Measurements from ENCODE around the gene CABP7. TPM values are rescaled to one million over a fixed set of nuclear protein-coding genes. Genes with fewer than 3 reads are reported as not detected.

CABP7 gene
- total RNA-seq, 1 experiment from 2014 or later, result not detected

DNA sequence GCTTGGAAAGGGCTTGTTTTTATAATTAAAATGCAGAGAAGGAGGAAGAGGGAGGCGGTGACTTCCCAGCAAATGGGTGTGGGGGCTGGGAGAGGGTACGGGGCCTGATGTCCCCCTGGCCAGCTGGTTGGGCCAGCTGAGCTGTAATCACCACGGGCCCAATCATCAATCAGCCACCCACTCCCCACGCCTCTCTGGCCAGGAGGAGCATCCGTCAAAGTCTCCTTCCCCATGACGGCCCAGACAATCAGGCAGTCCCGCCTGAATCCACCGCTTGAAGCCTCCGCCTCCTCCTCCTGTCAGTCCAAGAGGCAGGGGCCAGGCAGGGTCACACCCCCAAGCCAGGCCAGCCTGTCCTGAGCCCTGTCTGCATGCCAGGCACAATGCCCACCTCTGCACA, 13.3 kb upstream of the CABP7 start:
- H3K4me1 ChIP-seq (ENCODE audit: control insufficient read depth in 1 of 2, insufficient read depth in 2 of 2, low read length in 2 of 2), result peaks cover 22 to 23% of the 10 kb centered on the region in 2 experiments
- no peaks in the 10 kb centered on the region for H3K9me3 ChIP-seq (ENCODE audit: control insufficient read depth in 1 of 2, insufficient read depth in 1 of 2, low read depth in 1 of 2, low read length in 2 of 2)
- intact Hi-C loops (cut with micrococcal nuclease), result no loop called here
- ATAC-seq (no peak), DNase-seq (ENCODE audit: low read depth, low spot score) (no peak)
- H3K9ac ChIP-seq (ENCODE audit: low read length), result no peak overlapping the region
- H3K27ac ChIP-seq (ENCODE audit: low read depth, low read length), result no peak overlapping the region
- H3K79me2 ChIP-seq (ENCODE audit: insufficient read depth, low read length), result no peaks in the 10 kb centered on the region
- no peaks in the 10 kb centered on the region for H3K27me3 ChIP-seq (ENCODE audit: insufficient read depth, low read length)
- RAD21 ChIA-PET (ENCODE audit: low non-redundant PET in 1 of 2, low total read pairs in 2 of 2, uncharacterized antibody in 2 of 2, unreplicated experiment in 2 of 2), result no interaction called here
- no peaks in the 10 kb centered on the region for H4K20me1 ChIP-seq (ENCODE audit: insufficient read depth)
- no peak overlapping the region for H3K4me3 ChIP-seq (replicated peaks in 1 of 2; ENCODE audit: low read depth in 1 of 2, low read length in 2 of 2)
- no peak overlapping the region for H3K4me2 ChIP-seq (ENCODE audit: low read length)
- no peaks in the 10 kb centered on the region for H3K36me3 ChIP-seq (ENCODE audit: control insufficient read depth in 1 of 2, insufficient read depth in 2 of 2, low read length in 2 of 2)
- no peak overlapping the region for H2AFZ ChIP-seq (ENCODE audit: low read depth, low read length, poor library complexity, severe bottlenecking)
- TF ChIP-seq, protein P1, sequence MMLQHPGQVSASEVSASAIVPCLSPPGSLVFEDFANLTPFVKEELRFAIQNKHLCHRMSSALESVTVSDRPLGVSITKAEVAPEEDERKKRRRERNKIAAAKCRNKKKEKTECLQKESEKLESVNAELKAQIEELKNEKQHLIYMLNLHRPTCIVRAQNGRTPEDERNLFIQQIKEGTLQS (IDR thresholded peaks at IDR 0.05), result no peak
- TF ChIP-seq TCF7L2 (IDR thresholded peaks at IDR 0.05; ENCODE audit: borderline replicate concordance, extremely low read depth, insufficient read depth, insufficient read length), result no peak
- TF ChIP-seq EZH2phosphoT487 (IDR thresholded peaks at IDR 0.05; ENCODE audit: borderline replicate concordance), result no peak
- TF ChIP-seq EZH2 (IDR thresholded peaks at IDR 0.05), result no peak
- TF ChIP-seq CBX3 (IDR thresholded peaks at IDR 0.05; ENCODE audit: low read depth), result no peak
- TF ChIP-seq ZFX (IDR thresholded peaks at IDR 0.05), result no peak
- TF ChIP-seq SIN3A (IDR thresholded peaks at IDR 0.05; ENCODE audit: low read depth), result no peak
- TF ChIP-seq POLR2A (IDR thresholded peaks at IDR 0.05; ENCODE audit: borderline replicate concordance, extremely low read depth, insufficient read depth, insufficient read length), result no peak
- no peak for TF ChIP-seq POLR2AphosphoS5 (IDR thresholded peaks at IDR 0.05; ENCODE audit: low read depth, low read length)
- TF ChIP-seq, protein P2, sequence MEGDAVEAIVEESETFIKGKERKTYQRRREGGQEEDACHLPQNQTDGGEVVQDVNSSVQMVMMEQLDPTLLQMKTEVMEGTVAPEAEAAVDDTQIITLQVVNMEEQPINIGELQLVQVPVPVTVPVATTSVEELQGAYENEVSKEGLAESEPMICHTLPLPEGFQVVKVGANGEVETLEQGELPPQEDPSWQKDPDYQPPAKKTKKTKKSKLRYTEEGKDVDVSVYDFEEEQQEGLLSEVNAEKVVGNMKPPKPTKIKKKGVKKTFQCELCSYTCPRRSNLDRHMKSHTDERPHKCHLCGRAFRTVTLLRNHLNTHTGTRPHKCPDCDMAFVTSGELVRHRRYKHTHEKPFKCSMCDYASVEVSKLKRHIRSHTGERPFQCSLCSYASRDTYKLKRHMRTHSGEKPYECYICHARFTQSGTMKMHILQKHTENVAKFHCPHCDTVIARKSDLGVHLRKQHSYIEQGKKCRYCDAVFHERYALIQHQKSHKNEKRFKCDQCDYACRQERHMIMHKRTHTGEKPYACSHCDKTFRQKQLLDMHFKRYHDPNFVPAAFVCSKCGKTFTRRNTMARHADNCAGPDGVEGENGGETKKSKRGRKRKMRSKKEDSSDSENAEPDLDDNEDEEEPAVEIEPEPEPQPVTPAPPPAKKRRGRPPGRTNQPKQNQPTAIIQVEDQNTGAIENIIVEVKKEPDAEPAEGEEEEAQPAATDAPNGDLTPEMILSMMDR (IDR thresholded peaks at IDR 0.05 in 2 of 3, conservative IDR thresholded peaks at IDR 0.05 in 1 of 3; ENCODE audit: borderline replicate concordance in 1 of 3, insufficient read depth in 1 of 3, low read depth in 2 of 3, low read length in 2 of 3), result no peak
- TF ChIP-seq FOSL1 (IDR thresholded peaks at IDR 0.05; ENCODE audit: low read depth), result no peak
- TF ChIP-seq EGR1 (IDR thresholded peaks at IDR 0.05; ENCODE audit: low read depth), result no peak
- TF ChIP-seq ELF1 (IDR thresholded peaks at IDR 0.05; ENCODE audit: borderline replicate concordance, low read depth), result no peak
- TF ChIP-seq JUND (IDR thresholded peaks at IDR 0.05), result no peak
- no peak for TF ChIP-seq CEBPB (IDR thresholded peaks at IDR 0.05; ENCODE audit: low read depth)
- TF ChIP-seq YY1 (IDR thresholded peaks at IDR 0.05; ENCODE audit: extremely low read depth, insufficient replicate concordance, low read depth, low read length), result no peak
- POLR2A ChIA-PET, result no interaction called here
- CTCF ChIA-PET, result no interaction called here
- H3K9me2 ChIP-seq (ENCODE audit: insufficient read depth), result no peaks in the 10 kb centered on the region
- no TSS peak for BruUV-seq (replicated peaks)
